ENCODE results near the gene APOL3. TPM values are rescaled to one million over a fixed set of nuclear protein-coding genes. Genes with fewer than 3 reads are reported as not detected.
"Not testable (repeated sequence)": the region's sequence is repeated elsewhere in the genome, so short reads cannot be mapped to it uniquely, and the experiment has no call there.

The APOL3 gene
- polyA plus RNA-seq, 1 of the 3 experiments (the other 2 are of a cell fraction) = 1.1 TPM

DNA sequence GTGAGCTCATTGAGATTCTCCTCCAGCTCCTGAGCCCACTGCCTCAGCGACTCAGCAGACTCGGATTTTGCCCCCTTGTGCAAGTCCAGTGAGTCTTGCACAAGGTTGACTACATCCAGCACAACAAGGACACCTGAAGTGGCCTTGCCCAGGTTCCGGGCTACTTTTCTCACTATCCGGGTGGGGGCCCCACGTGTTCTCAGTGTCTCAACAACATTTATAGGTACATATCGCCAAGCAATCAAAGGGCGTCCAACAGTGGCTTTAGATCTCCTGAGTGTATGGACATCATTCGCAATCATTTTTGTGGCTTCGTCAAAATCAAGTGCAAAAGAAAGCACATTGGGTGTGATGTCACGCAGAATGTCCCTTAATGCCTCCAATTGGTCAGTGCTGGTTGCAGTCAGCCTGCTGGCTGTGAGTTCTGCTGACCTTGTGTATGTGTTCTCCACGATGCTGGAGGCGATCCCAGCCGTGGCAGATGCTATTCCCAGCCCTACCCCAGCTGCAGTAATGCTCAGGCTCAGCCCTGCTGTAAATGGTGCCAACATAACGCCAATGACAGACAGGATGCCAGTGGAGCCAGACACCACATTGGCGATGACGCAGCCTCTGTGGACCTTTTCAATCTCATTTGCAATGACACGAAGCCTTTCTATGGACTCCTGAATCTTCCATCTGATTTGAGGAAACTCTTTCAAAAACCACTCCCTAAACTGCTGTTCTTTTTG lies 30.7 kb upstream of the APOL3 start:
- ChIA-PET POLR2A (no interaction called here), CTCF (interaction anchor here (1.1 to 2.8 kb wide), 4 partner anchors 8 to 95 kb away, joined by 3 to 10 read pairs (median 4); no protein-coding TSS in a partner anchor)
- Histone ChIP-seq H4K20me1 (ENCODE audit: insufficient read depth) (no peaks in the 10 kb centered on the region), H3K27ac (ENCODE audit: low read depth in 2 of 2, low read length in 1 of 2) (no peak overlapping the region), H2AFZ (ENCODE audit: low read depth) (no peak overlapping the region), H3K4me2 (no peak overlapping the region), H3K79me2 (ENCODE audit: insufficient read depth) (no peaks in the 10 kb centered on the region), H3K4me1 (ENCODE audit: control insufficient read depth in 1 of 2, insufficient read depth in 2 of 2, low read depth in 1 of 2, low read length in 1 of 2) (peaks cover 0 to 5% of the 10 kb centered on the region in 2 experiments; a peak in 1 of 4 replicates), H3K9me2 (no peaks in the 10 kb centered on the region), H3F3A (replicated peaks; ENCODE audit: insufficient read depth) (no peaks in the 10 kb centered on the region), H3K9me3 (no peaks in the 10 kb centered on the region), H3K36me3 (replicated peaks in 1 of 2; ENCODE audit: control insufficient read depth in 1 of 2, insufficient read depth in 2 of 2, low read length in 1 of 2) (no peaks in the 10 kb centered on the region), H3K27me3 (ENCODE audit: insufficient read depth) (no peaks in the 10 kb centered on the region; the same call in 1 of the 2 replicates), H3K9ac (no peak overlapping the region), H3K4me3 (ENCODE audit: low read depth in 2 of 2, low read length in 1 of 2) (no peak overlapping the region)
- 74% methylated on average over 11 of the region's 17 CpGs for WGBS (ENCODE audit: low lambda C conversion rate)
- no peak for TF ChIP-seq TEAD4 (IDR thresholded peaks at IDR 0.05; ENCODE audit: borderline replicate concordance, insufficient read depth)
- no peak for TF ChIP-seq NRF1 (IDR thresholded peaks at IDR 0.05; ENCODE audit: low read depth, low read length)
- TF ChIP-seq, protein P1, sequence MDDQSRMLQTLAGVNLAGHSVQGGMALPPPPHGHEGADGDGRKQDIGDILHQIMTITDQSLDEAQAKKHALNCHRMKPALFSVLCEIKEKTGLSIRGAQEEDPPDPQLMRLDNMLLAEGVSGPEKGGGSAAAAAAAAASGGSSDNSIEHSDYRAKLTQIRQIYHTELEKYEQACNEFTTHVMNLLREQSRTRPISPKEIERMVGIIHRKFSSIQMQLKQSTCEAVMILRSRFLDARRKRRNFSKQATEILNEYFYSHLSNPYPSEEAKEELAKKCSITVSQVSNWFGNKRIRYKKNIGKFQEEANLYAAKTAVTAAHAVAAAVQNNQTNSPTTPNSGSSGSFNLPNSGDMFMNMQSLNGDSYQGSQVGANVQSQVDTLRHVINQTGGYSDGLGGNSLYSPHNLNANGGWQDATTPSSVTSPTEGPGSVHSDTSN (IDR thresholded peaks at IDR 0.05) = no peak
- TF ChIP-seq MEF2A (IDR thresholded peaks at IDR 0.05; ENCODE audit: borderline replicate concordance, low read depth) = no peak
- TF ChIP-seq FOXM1 (IDR thresholded peaks at IDR 0.05; ENCODE audit: low read depth) = no peak
- no peak for TF ChIP-seq EP300 (IDR thresholded peaks at IDR 0.05; ENCODE audit: borderline replicate concordance in 1 of 2, low read depth in 1 of 2, low read length in 1 of 2)
- TF ChIP-seq GATA2 (CRISPR knock-in tag; IDR thresholded peaks at IDR 0.05) = no peak
- no peak for TF ChIP-seq FOXJ3 (CRISPR knock-in tag; IDR thresholded peaks at IDR 0.05)
- TF ChIP-seq TAF1 (IDR thresholded peaks at IDR 0.05; ENCODE audit: borderline replicate concordance, low read depth, low read length) = no peak
- TF ChIP-seq RFX5 (IDR thresholded peaks at IDR 0.05; ENCODE audit: low read length) = no peak
- no peak for TF ChIP-seq ELF1 (IDR thresholded peaks at IDR 0.05)
- TF ChIP-seq NFIC (IDR thresholded peaks at IDR 0.05; ENCODE audit: borderline replicate concordance) = no peak
- no peak for TF ChIP-seq TCF12 (IDR thresholded peaks at IDR 0.05)
- TF ChIP-seq, protein P2, sequence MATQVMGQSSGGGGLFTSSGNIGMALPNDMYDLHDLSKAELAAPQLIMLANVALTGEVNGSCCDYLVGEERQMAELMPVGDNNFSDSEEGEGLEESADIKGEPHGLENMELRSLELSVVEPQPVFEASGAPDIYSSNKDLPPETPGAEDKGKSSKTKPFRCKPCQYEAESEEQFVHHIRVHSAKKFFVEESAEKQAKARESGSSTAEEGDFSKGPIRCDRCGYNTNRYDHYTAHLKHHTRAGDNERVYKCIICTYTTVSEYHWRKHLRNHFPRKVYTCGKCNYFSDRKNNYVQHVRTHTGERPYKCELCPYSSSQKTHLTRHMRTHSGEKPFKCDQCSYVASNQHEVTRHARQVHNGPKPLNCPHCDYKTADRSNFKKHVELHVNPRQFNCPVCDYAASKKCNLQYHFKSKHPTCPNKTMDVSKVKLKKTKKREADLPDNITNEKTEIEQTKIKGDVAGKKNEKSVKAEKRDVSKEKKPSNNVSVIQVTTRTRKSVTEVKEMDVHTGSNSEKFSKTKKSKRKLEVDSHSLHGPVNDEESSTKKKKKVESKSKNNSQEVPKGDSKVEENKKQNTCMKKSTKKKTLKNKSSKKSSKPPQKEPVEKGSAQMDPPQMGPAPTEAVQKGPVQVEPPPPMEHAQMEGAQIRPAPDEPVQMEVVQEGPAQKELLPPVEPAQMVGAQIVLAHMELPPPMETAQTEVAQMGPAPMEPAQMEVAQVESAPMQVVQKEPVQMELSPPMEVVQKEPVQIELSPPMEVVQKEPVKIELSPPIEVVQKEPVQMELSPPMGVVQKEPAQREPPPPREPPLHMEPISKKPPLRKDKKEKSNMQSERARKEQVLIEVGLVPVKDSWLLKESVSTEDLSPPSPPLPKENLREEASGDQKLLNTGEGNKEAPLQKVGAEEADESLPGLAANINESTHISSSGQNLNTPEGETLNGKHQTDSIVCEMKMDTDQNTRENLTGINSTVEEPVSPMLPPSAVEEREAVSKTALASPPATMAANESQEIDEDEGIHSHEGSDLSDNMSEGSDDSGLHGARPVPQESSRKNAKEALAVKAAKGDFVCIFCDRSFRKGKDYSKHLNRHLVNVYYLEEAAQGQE (IDR thresholded peaks at IDR 0.05; ENCODE audit: low read depth, low read length) = no peak
- TF ChIP-seq, protein P3, sequence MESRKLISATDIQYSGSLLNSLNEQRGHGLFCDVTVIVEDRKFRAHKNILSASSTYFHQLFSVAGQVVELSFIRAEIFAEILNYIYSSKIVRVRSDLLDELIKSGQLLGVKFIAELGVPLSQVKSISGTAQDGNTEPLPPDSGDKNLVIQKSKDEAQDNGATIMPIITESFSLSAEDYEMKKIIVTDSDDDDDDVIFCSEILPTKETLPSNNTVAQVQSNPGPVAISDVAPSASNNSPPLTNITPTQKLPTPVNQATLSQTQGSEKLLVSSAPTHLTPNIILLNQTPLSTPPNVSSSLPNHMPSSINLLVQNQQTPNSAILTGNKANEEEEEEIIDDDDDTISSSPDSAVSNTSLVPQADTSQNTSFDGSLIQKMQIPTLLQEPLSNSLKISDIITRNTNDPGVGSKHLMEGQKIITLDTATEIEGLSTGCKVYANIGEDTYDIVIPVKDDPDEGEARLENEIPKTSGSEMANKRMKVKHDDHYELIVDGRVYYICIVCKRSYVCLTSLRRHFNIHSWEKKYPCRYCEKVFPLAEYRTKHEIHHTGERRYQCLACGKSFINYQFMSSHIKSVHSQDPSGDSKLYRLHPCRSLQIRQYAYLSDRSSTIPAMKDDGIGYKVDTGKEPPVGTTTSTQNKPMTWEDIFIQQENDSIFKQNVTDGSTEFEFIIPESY (IDR thresholded peaks at IDR 0.05; ENCODE audit: borderline replicate concordance, low read depth) = no peak
- TF ChIP-seq, protein P4, sequence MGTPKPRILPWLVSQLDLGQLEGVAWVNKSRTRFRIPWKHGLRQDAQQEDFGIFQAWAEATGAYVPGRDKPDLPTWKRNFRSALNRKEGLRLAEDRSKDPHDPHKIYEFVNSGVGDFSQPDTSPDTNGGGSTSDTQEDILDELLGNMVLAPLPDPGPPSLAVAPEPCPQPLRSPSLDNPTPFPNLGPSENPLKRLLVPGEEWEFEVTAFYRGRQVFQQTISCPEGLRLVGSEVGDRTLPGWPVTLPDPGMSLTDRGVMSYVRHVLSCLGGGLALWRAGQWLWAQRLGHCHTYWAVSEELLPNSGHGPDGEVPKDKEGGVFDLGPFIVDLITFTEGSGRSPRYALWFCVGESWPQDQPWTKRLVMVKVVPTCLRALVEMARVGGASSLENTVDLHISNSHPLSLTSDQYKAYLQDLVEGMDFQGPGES (IDR thresholded peaks at IDR 0.05; ENCODE audit: low read depth, low read length) = no peak
- TF ChIP-seq MXI1 (IDR thresholded peaks at IDR 0.05; ENCODE audit: low read depth, low read length) = no peak
- no peak for TF ChIP-seq JUND (IDR thresholded peaks at IDR 0.05)
- no peak for DNase-seq

DNA sequence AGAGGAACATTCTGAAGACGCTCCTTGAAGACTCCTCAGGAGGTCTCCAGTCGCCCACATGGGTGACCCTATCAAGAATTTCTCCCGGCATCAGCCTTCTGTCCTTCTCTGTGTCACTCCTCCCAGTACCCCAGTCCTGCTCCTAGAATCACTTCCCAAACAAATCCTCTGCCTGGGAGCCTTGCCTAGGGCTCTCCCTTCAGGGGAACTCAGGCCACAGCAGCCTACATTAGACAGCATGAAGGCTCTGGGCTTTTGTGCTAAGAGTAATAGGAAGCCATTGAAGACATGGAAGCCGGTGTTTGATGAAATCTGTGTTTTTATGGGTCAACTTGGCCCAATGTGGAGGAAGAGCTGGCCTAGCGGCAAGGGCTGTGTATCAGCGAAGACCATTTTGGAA lies 27.3 kb upstream of the APOL3 start:
- H3K4me1 ChIP-seq (ENCODE audit: control insufficient read depth in 1 of 2, insufficient read depth in 2 of 2, low read depth in 1 of 2, low read length in 1 of 2); H2AFZ ChIP-seq (ENCODE audit: low read depth); DNase-seq; H3K9me2 ChIP-seq; H3K79me2 ChIP-seq (ENCODE audit: insufficient read depth); H3K36me3 ChIP-seq (replicated peaks in 1 of 2; ENCODE audit: control insufficient read depth in 1 of 2, insufficient read depth in 2 of 2, low read length in 1 of 2); H3K4me2 ChIP-seq; H3K9ac ChIP-seq; H4K20me1 ChIP-seq (ENCODE audit: insufficient read depth); H3K27ac ChIP-seq (ENCODE audit: low read depth in 2 of 2, low read length in 1 of 2); H3K4me3 ChIP-seq (ENCODE audit: low read depth in 2 of 2, low read length in 1 of 2); POLR2A ChIA-PET; H3K27me3 ChIP-seq (ENCODE audit: insufficient read depth); H3F3A ChIP-seq (replicated peaks; ENCODE audit: insufficient read depth); H3K9me3 ChIP-seq: not testable (repeated sequence)
- CTCF ChIA-PET = interaction anchor here (0.7 to 1.5 kb wide), 3 partner anchors 10 to 51 kb away, joined by 3 to 5 read pairs (median 4); partner anchors contain the start of gene APOL2
- WGBS (ENCODE audit: low lambda C conversion rate) = 63% methylated on average over 3 of the region's 6 CpGs

Data from SK-N-SH (cell line).